GM21423 (cell line): ENCODE data around the gene MATN1.
"Not testable (repeated sequence)": the region's sequence is repeated elsewhere in the genome, so short reads cannot be mapped to it uniquely, and the experiment has no call there.

Source experiments
- ATAC-seq: cut with Tn5 transposase; IDR thresholded peaks from one replicate; pipeline ENCODE4 v1.9.1; 2021; ENCODE audit warnings: mild to moderate bottlenecking, moderate library complexity; ENCODE audit not compliant: unreplicated experiment

MATN1 gene

GRCh38 chr1:30723331-30723755 lies at the start of gene MATN1:
Gene MATN1 (minus strand): TSS chr1:30723585. CDS start chr1:30723551, 34 bp downstream.
- ATAC-seq = no peak

GRCh38 chr1:30771005-30771404 lies 47.6 kb upstream of the MATN1 start:
- ATAC-seq = no peak

GRCh38 chr1:30770150-30770549 lies 46.8 kb upstream of the MATN1 start:
- no peak for ATAC-seq

DNA sequence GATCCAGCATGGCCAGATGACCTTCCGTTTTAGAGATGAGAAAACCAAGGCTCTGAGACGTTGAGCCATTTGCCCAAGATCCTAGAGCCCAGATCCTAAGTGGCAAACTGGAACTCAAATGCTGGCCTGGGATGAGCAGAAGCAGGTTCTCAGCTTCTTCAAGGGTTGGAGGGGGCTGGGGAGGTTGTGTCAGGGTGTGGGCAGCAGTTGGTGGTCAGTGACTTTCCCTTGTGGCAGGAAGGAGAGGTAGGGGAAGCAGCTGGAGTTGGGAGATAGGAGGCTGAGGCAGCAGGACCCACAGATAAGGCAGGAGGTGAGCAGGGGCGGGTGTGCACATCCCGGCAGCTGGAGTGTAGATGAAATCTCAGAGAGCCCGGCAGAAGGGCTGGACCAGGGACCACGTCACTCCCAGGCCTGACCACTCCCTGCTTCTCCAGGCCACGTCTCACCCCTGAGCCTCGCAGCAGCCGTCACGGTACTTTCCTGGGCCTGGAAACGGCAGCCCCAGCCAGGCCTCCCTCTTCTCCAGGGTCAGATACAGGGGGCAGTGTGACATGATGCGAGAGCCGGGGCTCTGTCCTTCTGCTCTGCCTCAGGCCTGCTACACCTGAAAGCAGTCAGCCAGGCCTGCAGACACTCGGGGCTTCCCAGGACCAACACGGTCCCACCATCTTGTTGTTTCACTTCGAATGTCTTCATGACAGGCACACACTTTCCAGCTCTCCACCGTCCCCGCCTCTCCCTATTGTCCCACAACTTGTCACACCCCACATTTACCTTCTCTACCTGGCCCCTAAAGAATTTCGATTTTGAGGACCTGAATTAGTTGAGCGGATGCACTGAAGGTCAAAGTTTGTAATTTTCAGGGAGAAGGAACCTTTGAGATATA lies 45.7 kb upstream of the MATN1 start:
- no peak for ATAC-seq

GRCh38 chr1:30768159-30768829 lies 44.9 kb upstream of the MATN1 start:
- no peak for ATAC-seq

GRCh38 chr1:30766948-30767347 lies 43.6 kb upstream of the MATN1 start:
- not testable (repeated sequence) for ATAC-seq

DNA sequence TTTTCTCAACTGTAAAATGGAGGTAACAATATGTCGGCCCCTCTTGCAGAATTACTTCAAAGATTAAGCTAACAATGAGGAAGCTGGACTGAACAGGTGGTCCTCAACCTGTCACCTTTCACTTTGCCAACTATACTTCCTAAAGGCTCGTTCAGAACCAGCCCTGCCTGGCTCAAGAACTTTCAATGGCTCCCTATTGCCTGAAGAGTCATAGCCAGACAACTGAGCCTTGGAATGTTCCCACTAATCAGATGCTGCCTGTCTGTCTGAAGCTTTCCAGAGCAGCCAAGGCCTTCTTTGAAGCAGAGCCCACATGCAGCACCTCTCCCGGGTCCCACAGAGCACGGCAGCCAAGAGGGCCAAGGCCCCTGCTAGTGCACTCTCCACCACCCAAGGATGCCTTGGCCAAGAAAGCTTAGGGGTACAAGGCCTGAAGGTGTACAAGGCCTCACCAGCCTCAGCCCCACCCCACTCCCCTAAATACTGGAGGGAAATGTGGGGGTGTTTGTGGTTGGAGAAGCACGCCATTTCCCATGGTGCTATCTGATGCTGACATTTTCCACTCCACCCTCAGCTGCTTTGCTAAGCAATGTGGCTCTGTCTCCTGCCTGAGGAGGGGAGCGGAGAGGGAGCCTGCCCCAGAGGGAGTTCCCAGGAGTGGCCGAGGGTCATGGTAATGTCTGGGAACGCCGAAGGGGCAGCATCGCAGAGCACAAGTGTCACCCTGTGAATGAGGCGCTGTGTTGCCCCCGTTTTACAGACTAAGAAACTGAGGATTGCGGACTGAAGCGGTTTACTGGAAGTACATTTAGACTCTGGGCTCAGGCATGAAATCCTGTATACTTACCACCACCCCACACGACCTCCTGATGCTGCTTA lies 42.4 kb upstream of the MATN1 start:
- no peak for ATAC-seq

DNA sequence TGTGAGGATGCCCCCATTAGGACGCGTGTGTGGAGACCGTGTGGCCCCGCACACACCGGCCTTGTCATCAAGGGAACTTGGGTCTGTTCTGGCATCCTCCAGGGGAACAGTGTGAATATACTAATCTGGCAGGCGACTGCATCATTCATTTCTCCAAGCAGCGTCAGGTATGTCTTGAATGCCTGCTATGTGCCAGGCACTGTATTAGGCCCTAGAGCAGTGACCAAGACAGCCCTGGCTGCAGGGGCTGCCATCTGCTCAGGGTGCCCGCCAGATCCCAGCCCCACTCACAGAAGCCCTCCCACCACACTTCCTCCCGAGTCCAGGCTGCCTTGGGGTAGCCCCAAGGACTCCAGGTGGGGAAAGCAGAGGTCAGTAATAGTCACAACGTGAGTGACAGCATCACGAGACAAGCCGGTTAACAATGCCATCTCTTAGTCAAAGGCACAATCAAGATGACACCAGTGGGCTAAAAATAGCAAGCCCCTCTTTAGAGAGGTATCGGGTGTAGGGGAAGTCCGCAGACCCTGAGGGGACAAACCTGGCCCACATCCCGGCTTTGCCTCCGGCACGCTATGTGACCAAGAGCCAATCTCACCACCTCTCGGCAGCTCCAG lies 41.7 kb upstream of the MATN1 start:
- peak; percentile 38 for ATAC-seq

DNA sequence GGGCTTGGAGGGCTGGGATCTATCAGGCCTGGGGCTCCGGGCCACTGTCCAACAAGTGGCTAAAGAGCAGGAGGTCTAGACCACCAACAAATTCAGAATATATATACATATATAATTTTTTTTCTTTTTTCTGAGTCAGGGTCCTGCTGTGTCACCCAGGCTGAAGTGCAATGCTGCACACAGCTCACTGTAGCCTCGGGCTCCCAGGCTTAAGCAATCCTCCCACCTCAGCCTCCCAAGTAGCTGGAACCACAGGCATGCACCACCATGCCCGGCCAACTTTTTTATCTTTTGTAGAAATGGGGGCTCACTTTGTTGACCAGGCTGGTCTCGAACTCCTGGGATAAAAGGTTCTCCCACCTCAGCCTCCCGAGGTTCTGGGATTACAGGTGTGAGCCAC lies 41.0 kb upstream of the MATN1 start:
- ATAC-seq = no peak

GRCh38 chr1:30763651-30764248 lies 40.4 kb upstream of the MATN1 start:
- no peak for ATAC-seq

- no peak for ATAC-seq
Measured at GRCh38 chr1:30762930-30763650, 39.7 kb upstream of the MATN1 start.

GRCh38 chr1:30762152-30762929 lies 39.0 kb upstream of the MATN1 start:
- ATAC-seq = no peak

DNA sequence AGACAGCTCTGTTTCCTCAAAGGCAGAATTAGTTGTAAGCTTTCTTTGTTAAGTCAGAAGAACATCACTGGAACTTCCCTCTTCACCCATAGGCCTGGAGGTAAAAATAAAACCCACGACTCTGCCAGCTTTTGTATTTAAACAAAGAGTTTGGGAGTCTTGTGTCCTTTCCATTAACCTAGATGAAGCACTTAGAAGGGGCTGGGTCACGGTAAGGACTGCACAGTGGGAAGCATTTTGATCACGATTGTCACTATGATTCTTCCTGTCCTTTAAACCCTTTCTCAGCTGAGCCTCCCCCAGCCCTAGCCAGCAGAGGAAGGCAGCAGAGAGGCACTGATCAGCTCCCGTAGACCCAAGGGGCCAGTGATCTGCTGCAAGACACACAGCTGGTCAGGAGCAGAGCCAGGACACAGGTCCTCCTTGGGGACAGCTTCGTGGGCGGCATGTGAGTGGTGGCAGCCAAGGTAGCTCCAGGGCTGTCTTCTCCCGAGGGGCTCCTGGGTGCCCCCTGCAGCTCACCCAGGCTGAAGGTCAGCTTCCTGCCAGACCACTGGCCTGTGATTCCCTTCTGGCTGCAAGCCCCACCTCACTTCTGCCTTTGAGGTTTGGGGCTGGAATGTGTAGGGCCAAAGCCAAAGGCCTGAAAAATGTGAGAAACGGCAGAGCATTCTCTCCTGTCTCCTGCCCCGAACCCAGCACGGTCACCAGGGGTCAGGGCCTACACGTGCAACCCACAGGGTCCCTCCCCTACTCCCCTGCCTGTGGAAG lies 38.2 kb upstream of the MATN1 start:
- no peak for ATAC-seq

DNA sequence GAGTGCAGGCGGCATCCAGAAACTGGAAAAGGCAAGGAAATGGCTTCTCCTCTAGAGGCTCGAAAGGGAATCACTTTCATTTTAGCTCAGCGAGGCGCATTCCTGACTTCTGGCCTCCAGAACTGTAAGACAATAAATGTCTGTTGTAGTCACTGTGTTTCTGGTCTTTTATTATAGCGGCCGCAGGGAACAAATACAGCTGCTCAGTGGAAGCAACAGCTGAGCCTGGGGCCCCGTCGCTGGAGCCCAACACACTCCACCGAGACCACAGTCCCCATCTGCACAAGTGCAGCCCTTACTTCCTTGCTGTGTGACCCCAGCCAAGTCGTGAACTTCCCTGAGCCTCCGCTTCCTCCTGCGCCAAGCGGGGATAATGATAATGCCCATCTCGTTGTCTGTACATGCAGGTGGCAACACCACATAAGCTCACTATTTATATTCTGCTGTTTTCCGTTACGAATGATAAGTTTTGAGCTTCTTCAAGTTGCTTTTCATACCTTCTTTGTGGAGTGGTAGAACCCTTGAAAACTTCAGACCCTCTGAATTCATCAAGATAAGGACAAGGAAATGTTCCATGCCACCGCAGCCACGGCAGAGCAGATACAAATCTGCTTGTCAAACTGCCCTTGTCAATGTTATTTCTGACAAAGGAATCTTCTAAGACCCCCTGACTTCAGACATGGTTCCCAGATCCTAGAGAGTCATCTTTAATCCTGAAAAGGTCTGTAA lies 37.4 kb upstream of the MATN1 start:
- no peak for ATAC-seq

DNA sequence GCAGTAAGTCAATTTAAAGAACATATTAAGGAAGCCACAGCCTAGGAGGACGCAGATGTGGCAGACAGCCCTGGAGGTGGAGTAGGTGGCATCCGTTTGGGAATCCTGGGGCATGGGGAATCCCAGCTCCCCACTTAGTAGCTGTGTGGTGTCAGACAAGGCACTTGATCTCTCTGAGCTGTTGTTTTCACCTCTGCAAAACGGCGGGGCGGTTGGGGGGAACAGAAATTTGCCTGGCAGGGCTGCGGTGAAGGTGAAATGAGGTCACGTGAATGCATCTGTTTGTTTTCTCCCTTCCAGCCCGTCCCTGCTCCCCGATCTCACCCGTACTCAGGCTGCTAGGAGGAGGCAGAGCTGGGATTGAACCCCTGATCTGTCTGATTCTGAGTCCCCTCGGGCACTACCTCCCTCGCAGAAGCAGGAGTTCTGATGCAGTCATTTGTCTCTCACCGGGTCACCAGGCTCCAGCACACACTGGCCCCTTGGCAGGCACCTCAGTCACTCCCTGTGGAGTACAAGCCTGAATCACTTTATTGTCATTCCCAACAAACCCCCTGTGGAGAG lies 36.4 kb upstream of the MATN1 start:
- no peak for ATAC-seq

DNA sequence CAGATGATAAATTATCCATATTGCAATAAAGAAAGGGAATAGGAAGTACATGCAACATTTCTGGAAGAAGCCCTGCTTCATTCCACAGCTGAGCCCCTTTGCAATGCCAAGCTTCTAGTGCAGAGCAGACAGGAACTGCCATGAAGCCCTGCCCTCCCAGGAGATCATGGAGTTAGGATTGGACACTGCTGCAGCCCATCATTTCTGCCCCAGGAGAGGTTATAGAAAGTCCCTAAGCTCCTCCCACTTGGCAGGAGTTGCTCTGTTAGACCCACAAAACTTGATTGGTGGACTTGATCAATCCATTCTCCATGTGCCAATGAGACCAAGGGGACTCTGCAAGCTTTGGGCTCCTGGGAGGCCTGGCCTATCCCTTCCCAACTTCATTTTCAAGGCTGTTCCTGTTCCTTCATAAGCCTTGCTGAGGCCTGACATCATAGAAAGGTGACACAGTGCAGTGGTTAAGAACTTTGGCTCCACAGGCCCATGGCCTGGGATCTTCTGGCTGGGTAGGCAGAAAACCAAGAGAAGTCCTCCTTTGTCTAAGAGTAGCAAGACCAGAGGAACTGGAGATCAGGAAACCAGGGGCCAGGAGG lies 35.5 kb upstream of the MATN1 start:
- no peak for ATAC-seq
